ENCODE data around the gene HOXA2. TPM values are rescaled to one million over a fixed set of nuclear protein-coding genes. Genes with fewer than 3 reads are reported as not detected.

The HOXA2 gene
- total RNA-seq, 1 experiment from 2014 or later = 0.21 TPM

DNA sequence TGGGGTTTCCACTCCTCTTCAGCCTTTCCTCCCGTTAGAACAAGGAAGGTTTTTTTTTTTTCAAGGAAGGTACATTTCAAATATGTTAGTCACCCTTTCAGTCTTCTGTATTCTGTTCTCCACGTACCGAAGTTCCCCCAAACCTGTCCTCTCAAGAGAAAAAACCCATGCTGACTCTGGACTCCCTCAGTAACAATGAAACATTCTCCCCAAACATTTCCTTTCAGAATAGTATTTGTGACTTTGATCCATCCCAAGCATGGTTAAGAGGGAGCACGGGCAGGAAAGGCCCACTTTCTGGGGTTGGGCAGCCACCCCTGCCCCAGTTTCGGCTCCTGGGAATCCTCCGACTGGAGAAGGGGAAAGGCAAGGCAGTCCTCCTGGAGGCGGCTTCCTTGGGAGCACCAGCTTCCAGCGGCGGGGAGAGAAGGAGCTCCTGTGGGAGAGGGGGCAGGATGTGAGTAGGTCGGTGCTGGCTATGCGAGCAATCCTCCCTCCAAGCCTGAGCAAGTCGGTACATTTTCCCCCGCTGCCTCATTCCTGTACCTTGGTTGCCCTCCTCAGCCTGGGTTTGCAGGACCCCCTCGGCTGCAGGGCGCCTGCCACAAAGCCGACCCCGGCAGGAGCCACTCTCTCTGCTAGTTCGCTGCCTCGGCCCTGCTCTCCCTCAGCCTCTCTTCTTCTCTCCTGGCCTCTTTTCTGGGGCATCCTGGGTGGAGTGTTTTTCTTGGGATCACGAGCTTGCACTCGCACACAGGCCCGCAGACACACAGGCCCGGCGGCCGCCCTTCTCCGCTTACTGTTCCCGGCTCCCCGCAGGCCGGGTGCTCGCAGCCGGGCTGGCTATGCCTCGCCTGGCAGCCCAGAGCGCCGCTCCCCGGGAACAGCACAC is 4.6 kb downstream of the HOXA2 start:
- in situ Hi-C loops (cut with HindIII; ENCODE audit: low pct_unique_long_range_greater_than_20kb, low sequenced_read_pairs) = no loop called here

GRCh38 chr7:27096768-27097514 is 5.5 kb downstream of the HOXA2 start:
- in situ Hi-C loops (cut with HindIII; ENCODE audit: low pct_unique_long_range_greater_than_20kb, low sequenced_read_pairs) = no loop called here
- DNase-seq (ENCODE audit: low read depth, low spot score) = peak; percentile 45

More for the DNA sequence above, 4.6 kb downstream of the HOXA2 start:
- DNase-seq (ENCODE audit: low read depth, low spot score) = no peak

DNA sequence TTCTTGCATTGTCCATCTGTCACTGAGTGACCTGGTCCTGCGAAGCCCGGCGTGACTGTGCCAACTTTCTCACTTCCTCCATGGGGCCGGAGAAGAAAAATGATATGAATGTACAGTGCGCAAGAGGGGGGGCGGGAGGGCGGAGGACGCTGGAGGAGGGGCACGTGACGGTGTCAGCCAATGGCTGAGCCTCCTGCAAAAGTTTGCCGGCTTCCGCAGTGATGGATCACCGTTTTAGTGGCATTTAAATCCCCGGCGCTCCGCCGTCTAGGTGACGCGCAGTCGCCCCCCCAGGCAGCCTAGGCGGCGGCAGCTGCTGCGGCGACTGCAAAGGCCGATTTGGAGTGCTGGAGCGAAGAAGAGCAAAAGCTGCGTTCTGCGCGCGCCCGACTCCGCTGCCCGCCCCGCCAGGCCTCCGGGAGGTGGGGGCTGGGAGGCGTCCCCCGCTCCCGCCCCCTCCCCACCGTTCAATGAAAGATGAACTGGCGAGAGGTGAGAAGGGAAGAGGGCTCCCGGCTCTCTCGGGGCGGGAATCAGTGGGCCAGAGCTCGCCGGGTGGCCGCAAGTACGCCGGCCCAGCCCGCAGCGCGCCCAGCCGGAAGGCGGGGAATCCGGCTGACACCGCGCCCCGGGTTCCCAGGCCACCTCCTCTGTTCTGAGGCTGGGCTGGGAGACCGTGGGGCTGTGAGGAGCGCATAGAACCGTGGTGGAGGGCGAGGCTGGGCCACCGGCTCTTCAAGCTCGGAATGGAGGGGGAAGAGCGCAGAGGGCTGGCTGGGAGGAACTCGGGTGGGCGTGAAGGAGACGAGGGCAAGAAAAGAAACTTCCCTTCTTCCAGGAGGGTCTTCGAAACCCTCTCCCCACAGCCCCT is 6.4 kb downstream of the HOXA2 start, which contains the start of gene HOXA1:
Gene HOXA1 (minus strand): TSS at position 104 of the 871 bp plus-strand sequence. CDS start 88 bp downstream, at position 16.
- in situ Hi-C loops (cut with HindIII; ENCODE audit: low pct_unique_long_range_greater_than_20kb, low sequenced_read_pairs) = no loop called here
- peak; percentile 85 for DNase-seq (ENCODE audit: low read depth, low spot score)

- in situ Hi-C loops (cut with HindIII; ENCODE audit: low pct_unique_long_range_greater_than_20kb, low sequenced_read_pairs) = no loop called here
Measured at GRCh38 chr7:27095050-27095896, 7.2 kb downstream of the HOXA2 start.

DNA sequence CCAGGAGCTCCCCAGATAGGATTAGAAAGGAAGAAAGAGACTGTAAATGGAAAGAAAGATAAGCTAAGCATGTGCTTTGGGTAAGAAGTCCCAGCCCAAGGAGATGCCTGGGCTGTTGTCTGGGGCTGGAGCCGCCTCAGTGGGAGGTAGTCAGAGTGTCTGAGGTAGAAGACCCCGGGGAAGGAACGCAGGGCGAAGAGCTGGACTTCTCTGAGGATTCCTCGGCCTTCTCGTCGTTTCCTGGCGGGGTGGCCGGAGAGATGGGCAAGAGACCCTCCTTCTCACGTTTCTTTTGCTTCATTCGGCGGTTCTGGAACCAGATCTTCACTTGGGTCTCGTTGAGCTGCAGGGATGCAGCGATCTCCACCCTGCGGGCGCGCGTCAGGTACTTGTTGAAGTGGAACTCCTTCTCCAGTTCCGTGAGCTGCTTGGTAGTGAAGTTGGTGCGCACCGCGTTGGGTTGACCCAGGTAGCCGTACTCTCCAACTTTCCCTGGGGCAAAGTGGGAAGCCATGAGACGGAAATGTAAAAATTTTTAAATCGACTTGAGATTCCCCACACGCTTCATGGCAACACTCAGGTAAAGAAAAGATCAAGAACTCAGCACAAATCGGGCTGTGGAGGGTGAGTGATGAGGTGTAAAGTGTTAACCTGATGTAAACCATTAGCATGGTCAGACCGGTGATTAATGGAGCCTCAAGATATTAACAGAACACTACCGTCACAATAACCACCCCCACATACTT is 8.0 kb downstream of the HOXA2 start:
- in situ Hi-C loops (cut with HindIII; ENCODE audit: low pct_unique_long_range_greater_than_20kb, low sequenced_read_pairs) = no loop called here
- DNase-seq (ENCODE audit: low read depth, low spot score) = no peak

More at GRCh38 chr7:27095050-27095896, 7.2 kb downstream of the HOXA2 start:
- DNase-seq (ENCODE audit: low read depth, low spot score) = no peak

GRCh38 chr7:27093184-27093895 is 9.1 kb downstream of the HOXA2 start:
- in situ Hi-C loops (cut with HindIII; ENCODE audit: low pct_unique_long_range_greater_than_20kb, low sequenced_read_pairs) = no loop called here
- no peak for DNase-seq (ENCODE audit: low read depth, low spot score)

- no peak for DNase-seq (ENCODE audit: low read depth, low spot score)
- in situ Hi-C loops (cut with HindIII; ENCODE audit: low pct_unique_long_range_greater_than_20kb, low sequenced_read_pairs) = no loop called here
Measured at GRCh38 chr7:27092819-27093110, 9.7 kb downstream of the HOXA2 start.

- DNase-seq (ENCODE audit: low read depth, low spot score) = no peak
- in situ Hi-C loops (cut with HindIII; ENCODE audit: low pct_unique_long_range_greater_than_20kb, low sequenced_read_pairs) = no loop called here
Measured at GRCh38 chr7:27091941-27092818, 10.3 kb downstream of the HOXA2 start.

DNA sequence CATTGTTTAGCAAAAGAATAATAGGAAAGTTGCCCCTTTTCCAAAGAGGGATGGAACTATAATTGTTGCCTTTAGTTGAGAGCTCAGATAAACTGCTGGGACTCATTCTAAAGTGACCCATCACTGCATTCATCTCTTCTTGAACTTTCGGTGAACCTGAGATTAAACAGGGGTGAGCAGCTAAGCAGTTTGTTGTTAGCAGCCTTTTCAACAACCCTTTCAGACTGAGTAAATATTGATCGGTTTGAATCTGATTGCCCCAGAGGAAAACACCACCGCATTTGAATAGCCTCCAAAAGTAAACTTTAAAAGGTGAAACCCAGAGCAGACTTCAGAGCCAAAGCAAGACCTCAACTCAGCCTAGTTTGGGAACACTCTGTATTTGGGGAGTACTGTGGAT is 11.4 kb downstream of the HOXA2 start:
- no peak for DNase-seq (ENCODE audit: low read depth, low spot score)
- in situ Hi-C loops (cut with HindIII; ENCODE audit: low pct_unique_long_range_greater_than_20kb, low sequenced_read_pairs) = no loop called here

DNA sequence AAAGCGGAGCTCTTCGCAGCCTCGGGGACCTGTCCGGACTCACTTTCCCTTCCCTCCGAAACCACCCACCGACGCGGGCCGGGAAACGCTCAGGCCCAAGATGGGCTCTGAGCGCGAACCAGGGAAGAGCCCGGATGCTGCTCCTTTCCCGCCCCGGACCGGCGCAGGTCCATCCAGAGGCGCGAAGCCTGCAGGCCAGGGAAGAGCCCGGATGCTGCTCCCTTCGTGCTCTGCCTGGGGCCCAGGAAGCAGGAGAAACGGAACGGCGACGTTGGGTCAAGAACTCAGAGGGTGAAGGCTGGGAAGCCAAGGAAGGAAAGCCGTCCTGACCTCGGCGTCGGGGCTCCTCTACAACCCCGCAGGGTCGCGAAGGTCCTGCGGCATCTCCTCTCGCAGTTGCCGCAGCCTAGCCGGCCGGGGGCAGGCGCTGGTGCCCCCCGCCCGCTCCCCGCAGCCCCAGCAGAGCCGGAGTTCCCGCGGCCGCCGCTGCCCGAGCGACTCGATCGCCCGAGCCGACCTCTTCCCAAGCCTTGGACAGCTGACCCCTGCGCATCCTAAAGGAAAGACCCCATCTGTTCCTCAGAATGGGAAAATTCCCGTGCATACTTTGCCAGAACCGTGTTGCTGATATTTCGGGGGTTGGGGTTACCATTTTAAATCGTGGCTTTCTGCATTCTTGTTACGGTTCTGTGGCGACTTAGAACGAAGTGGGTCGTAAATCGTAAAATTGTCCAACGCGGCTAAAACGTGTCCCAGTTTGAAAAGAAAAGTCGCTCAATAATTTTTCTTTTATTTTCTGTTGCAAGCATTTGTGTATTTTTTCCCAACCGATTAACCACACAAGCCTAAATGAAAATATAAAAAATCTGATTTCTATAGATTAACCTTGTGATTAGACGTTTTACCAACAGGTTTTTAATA is 14.2 kb downstream of the HOXA2 start:
- DNase-seq (ENCODE audit: low read depth, low spot score) = no peak
- in situ Hi-C loops (cut with HindIII; ENCODE audit: low pct_unique_long_range_greater_than_20kb, low sequenced_read_pairs) = no loop called here

GRCh38 chr7:27083646-27084045 is 18.8 kb downstream of the HOXA2 start:
- in situ Hi-C loops (cut with HindIII; ENCODE audit: low pct_unique_long_range_greater_than_20kb, low sequenced_read_pairs) = no loop called here
- DNase-seq (ENCODE audit: low read depth, low spot score) = no peak

- no peak for DNase-seq (ENCODE audit: low read depth, low spot score)
- in situ Hi-C loops (cut with HindIII; ENCODE audit: low pct_unique_long_range_greater_than_20kb, low sequenced_read_pairs) = no loop called here
Measured at GRCh38 chr7:27082171-27082570, 20.3 kb downstream of the HOXA2 start.

DNA sequence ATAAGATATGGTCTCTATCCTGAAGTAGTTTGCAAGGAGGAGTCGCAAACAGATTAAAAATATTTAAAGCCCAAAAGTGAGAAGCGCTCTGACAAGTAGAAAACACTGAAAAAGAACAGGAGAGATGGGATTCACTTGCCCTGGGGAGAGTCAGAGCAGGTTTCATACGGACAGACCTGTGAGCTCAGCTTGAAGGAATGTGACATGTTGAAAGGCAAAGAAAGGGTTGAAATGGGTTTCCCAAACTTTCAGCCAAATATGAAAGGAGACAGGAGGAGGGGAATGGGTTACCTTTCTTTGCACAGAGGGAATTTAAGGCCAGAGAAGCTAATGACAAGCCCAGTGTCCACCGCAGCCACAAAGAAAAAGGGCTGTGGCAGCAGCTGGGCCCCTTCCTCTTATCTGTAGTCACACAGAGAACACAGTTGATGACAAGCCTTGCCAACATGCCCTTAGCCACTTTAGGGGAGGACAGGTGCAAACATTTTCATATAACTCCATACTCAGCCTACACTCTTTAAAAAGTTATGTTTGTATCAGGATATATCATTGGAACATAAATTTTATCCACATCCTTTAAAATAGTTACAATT is 21.5 kb downstream of the HOXA2 start:
- DNase-seq (ENCODE audit: low read depth, low spot score) = no peak
- in situ Hi-C loops (cut with HindIII; ENCODE audit: low pct_unique_long_range_greater_than_20kb, low sequenced_read_pairs) = no loop called here

Data from SK-MEL-5 (cell line).